BJ (cell line): ENCODE measurements around the gene FRMPD3. TPM values are rescaled to one million over a fixed set of nuclear protein-coding genes. Genes with fewer than 3 reads are reported as not detected.

Experiments
- CTCF ChIA-PET: fragments of 350-600 bp; formaldehyde crosslinking; extraction: SDS; loops from one replicate; lab custom pipeline; 2021; ENCODE audit warnings: antibody characterized with exemption, inconsistent platforms; lab: Yijun Ruan, JAX
- POLR2A ChIA-PET: fragments of 300-600 bp; sonication (Branson Sonifier 250); formaldehyde crosslinking; extraction: SDS; loops from one replicate; lab custom pipeline; 2021; ENCODE audit warnings: antibody characterized with exemption; lab: Charles Lee
- DNase-seq: peaks from one replicate; pipeline ENCODE4 v3.0.0-alpha.2; 2011; ENCODE audit warnings: low read depth
- H3K27me3 ChIP-seq: 2 replicates; pipeline ENCODE4 v1.6.0; 2011; ENCODE audit warnings: low read length; ENCODE audit not compliant: control insufficient read depth, insufficient read depth
- H3K36me3 ChIP-seq: 2 replicates; pipeline ENCODE4 v1.5.1; 2011; ENCODE audit warnings: low read length; ENCODE audit not compliant: control insufficient read depth, insufficient read depth
- H3K4me3 ChIP-seq: 2 replicates; pipeline ENCODE4 v1.5.1; 2011; ENCODE audit warnings: low read depth, mild to moderate bottlenecking, control low read depth, low read length
- polyA minus RNA-seq: library from RNA; depleted of rRNA, polyadenylated mRNA; stranded (reverse); fragments of >200 nt; gene quantifications from 2 replicates; pipeline ENCODE4 v1.2.3, GENCODE V29; 2011; rRNA and poly(A)+ RNA removed
- polyA plus RNA-seq: library from polyadenylated mRNA; depleted of rRNA; stranded (reverse); fragments of >200 nt; gene quantifications from 2 replicates; pipeline ENCODE4 v1.2.3, GENCODE V29; 2011; rRNA removed
- TF ChIP-seq, protein P1 (sequence below): IDR thresholded peaks from 2 replicates; pipeline ENCODE4 v1.5.1; 2011; ENCODE audit warnings: low read depth, mild to moderate bottlenecking, control low read depth, inconsistent platforms, low read length, moderate library complexity; ENCODE audit not compliant: insufficient read depth

Gene FRMPD3
- polyA plus RNA-seq (0.01 and 0.02 TPM in 2 replicates), polyA minus RNA-seq (not detected in 2 replicates)

- TF ChIP-seq, protein P1, sequence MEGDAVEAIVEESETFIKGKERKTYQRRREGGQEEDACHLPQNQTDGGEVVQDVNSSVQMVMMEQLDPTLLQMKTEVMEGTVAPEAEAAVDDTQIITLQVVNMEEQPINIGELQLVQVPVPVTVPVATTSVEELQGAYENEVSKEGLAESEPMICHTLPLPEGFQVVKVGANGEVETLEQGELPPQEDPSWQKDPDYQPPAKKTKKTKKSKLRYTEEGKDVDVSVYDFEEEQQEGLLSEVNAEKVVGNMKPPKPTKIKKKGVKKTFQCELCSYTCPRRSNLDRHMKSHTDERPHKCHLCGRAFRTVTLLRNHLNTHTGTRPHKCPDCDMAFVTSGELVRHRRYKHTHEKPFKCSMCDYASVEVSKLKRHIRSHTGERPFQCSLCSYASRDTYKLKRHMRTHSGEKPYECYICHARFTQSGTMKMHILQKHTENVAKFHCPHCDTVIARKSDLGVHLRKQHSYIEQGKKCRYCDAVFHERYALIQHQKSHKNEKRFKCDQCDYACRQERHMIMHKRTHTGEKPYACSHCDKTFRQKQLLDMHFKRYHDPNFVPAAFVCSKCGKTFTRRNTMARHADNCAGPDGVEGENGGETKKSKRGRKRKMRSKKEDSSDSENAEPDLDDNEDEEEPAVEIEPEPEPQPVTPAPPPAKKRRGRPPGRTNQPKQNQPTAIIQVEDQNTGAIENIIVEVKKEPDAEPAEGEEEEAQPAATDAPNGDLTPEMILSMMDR: no peak
- ChIA-PET POLR2A (no interaction called here), CTCF (interaction anchor here (1.0 kb wide), 1 partner anchor 11 kb away, joined by 3 read pairs; no protein-coding TSS in a partner anchor)
- no peak within 1 kb of the TSS for H3K4me3 ChIP-seq
- no peaks in the 10 kb centered on the region for H3K36me3 ChIP-seq
- DNase-seq: no peak
- peaks cover 15% of the 10 kb centered on the region for H3K27me3 ChIP-seq
Observed at GRCh38 chrX:107448998-107449835, at the start of gene FRMPD3. FRMPD3 (plus strand) TSS chrX:107449652; CDS start chrX:107526589, 76,937 bp downstream.

DNA sequence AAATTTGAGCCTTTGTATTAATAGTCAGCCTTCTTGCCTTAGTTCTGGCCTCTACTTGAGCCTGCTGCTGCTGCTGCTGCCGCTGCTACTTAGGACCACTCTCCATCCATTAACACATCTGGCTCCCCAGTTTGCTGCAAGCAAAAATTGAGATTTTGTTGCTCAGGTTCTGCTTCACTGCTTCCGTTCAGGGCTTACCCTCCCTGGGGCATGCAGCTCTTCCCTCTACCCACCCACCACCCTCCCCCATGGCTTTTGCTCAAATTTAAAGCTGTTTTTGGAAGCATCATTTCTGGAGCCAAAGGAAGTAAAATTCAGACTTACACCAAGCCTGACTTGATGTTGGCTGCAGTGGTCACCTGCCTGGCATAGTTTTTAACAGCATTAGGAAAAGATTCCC lies 28.9 kb upstream of the FRMPD3 start:
- CTCF ChIA-PET: no interaction called here
- DNase-seq: no peak
- POLR2A ChIA-PET: no interaction called here

GRCh38 chrX:107421337-107421861 lies 28.1 kb upstream of the FRMPD3 start:
- ChIA-PET POLR2A (no interaction called here), CTCF (no interaction called here)
- TF ChIP-seq, protein P1: no peak
- Histone ChIP-seq H3K27me3 (no peaks in the 10 kb centered on the region), H3K4me3 (no peak overlapping the region), H3K36me3 (no peaks in the 10 kb centered on the region)
- no peak for DNase-seq

More for the DNA sequence above, 28.9 kb upstream of the FRMPD3 start:
- TF ChIP-seq, protein P1: no peak
- Histone ChIP-seq H3K36me3 (no peaks in the 10 kb centered on the region), H3K27me3 (no peaks in the 10 kb centered on the region), H3K4me3 (no peak overlapping the region)

GRCh38 chrX:107429090-107429489 lies 20.4 kb upstream of the FRMPD3 start:
- CTCF ChIA-PET: interaction anchor here (1.5 to 1.8 kb wide), 2 partner anchors 404 to 535 kb away, joined by 5 to 6 read pairs; no protein-coding TSS in a partner anchor
- TF ChIP-seq, protein P1: peak; percentile 43
- DNase-seq: no peak
- POLR2A ChIA-PET: no interaction called here
- no peaks in the 10 kb centered on the region for H3K36me3 ChIP-seq
- no peak overlapping the region for H3K4me3 ChIP-seq
- no peaks in the 10 kb centered on the region for H3K27me3 ChIP-seq

DNA sequence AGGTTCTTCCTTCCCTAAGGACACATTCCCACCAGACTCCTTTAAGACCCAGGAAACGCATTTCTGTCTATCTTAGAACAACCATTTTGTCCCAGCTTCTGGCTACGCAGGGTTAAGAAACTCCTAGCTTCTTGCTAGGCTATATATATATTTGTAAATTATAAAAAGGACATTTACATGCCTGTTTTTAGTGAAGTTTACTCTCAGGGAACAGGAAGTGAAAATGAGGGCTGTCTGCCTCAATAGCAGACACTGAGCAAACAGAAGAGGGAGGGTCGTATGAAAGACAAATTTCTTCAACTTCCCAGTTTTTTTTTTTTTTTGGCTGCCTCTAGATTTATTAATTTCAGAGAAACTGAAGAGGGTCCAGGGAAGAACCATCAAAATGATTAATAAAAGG lies 9.3 kb upstream of the FRMPD3 start:
- Histone ChIP-seq H3K27me3 (no peaks in the 10 kb centered on the region), H3K4me3 (no peak overlapping the region), H3K36me3 (no peaks in the 10 kb centered on the region)
- TF ChIP-seq, protein P1: no peak
- ChIA-PET POLR2A (no interaction called here), CTCF (no interaction called here)
- no peak for DNase-seq
